Upper lobe of left lung (tissue), 4 donors: Measurements from ENCODE around the gene SDE2.

Source experiments
- CTCF ChIP-seq, 6 experiments: fragments of 450-650 bp in 4 of 6; fragments of 200-600 bp in 2 of 6; sonication (generic) in 2 of 6; IDR thresholded peaks; one replicate each; pipeline ENCODE4 v1.5.1; 2016 to 2019; ENCODE audit warnings: antibody characterized with exemption in 6 of 6
- EP300 ChIP-seq, 4 donors: sonication (generic); formaldehyde crosslinking; IDR thresholded peaks; one replicate each; pipeline ENCODE4 v1.5.1; 2017; ENCODE audit warnings: antibody characterized with exemption in 4 of 4, control low read depth in 2 of 4
- POLR2A ChIP-seq, 4 donors: fragments of 450-650 bp; IDR thresholded peaks; one replicate each; pipeline ENCODE4 v1.5.1; 2016 to 2017; ENCODE audit warnings: antibody characterized with exemption in 4 of 4, mild to moderate bottlenecking in 2 of 4

DNA sequence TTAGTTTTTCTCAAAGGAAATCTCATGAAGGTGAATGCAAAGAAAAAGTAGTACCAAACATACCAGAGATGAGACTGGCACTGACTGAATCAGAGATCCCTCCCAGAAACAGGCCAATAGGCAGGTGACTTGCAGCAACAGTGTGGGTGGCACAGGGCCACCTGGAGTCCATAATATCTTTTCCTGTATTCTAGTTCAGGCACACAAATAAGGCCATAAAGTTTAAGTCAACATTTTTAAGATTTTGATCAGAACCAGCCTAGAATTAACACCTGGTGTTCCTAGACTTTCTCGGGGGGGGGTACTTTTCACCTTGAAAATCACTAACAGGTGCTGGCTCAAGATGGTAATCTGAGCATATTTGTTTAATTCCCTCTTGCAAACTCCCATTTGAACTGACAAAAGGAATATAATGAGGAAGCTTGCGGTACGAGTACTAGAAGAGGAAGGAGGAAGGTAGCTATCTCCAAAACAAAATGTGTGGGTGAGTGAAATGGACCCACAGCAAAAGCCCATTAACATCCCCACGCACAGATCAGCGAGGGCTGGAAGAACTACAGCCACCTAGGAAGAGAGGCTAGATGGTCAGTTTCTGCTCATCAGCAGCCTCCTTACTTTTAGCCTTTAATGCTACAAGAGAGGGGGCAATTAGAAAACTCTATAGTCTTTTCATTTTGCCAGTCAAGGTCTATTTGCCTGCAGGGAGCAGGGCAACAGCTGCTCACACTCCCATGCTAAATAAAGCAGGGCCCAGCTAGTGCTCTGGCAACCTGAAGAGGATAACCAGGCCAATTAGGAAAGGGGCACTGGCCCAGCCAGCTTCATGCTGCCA is 18.9 kb downstream of the SDE2 start:
- TF ChIP-seq EP300 (IDR thresholded peaks at IDR 0.05) = no peak
- no peak for TF ChIP-seq CTCF (IDR thresholded peaks at IDR 0.05)
- TF ChIP-seq POLR2A (IDR thresholded peaks at IDR 0.05) = no peak
